ENCODE data around the gene MYLK3.

MYLK3 gene

GRCh38 chr16:46746821-46747776, 1.0 kb downstream of the MYLK3 start:
- no peak overlapping the region for H3K4me3 ChIP-seq (ENCODE audit: control insufficient read depth, low read depth, low read length)
- TF ChIP-seq, protein P1, sequence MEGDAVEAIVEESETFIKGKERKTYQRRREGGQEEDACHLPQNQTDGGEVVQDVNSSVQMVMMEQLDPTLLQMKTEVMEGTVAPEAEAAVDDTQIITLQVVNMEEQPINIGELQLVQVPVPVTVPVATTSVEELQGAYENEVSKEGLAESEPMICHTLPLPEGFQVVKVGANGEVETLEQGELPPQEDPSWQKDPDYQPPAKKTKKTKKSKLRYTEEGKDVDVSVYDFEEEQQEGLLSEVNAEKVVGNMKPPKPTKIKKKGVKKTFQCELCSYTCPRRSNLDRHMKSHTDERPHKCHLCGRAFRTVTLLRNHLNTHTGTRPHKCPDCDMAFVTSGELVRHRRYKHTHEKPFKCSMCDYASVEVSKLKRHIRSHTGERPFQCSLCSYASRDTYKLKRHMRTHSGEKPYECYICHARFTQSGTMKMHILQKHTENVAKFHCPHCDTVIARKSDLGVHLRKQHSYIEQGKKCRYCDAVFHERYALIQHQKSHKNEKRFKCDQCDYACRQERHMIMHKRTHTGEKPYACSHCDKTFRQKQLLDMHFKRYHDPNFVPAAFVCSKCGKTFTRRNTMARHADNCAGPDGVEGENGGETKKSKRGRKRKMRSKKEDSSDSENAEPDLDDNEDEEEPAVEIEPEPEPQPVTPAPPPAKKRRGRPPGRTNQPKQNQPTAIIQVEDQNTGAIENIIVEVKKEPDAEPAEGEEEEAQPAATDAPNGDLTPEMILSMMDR (IDR thresholded peaks at IDR 0.05; ENCODE audit: control insufficient read depth, insufficient read depth, low read depth, low read length, missing control alignments) = no peak
- no peak for DNase-seq (ENCODE audit: low read depth)

GRCh38 chr16:46745617-46746016, 2.5 kb downstream of the MYLK3 start:
- no peak overlapping the region for H3K4me3 ChIP-seq (ENCODE audit: control insufficient read depth, low read depth, low read length)
- TF ChIP-seq, protein P1 (IDR thresholded peaks at IDR 0.05; ENCODE audit: control insufficient read depth, insufficient read depth, low read depth, low read length, missing control alignments) = no peak
- no peak for DNase-seq (ENCODE audit: low read depth)

DNA sequence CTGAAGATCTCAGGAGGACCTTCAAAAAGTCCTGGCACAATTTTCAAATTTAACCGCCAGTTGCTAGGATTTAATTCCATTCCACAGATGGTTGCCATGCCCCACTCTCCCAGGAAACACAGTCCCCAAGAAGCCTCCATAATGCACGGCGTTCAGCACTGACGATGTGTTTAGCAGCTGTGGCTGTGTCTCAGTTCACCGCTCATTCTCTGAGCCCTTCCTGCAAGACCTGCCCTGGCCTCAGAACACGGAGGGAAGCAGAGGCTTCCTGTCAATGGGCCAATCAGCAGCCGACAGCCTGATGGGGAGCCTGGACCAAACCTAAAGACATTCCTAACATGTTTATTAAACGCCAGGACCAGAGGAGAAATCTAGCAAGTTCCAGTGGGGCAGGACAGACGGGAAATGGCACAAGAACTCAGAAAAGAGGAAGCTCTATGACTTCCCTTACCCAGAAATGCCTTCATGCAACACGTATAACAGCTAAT, 4.9 kb downstream of the MYLK3 start:
- no peak for DNase-seq (ENCODE audit: low read depth)

GRCh38 chr16:46739934-46740333, 8.2 kb downstream of the MYLK3 start:
- no peak for DNase-seq (ENCODE audit: low read depth)
- TF ChIP-seq, protein P1 (IDR thresholded peaks at IDR 0.05; ENCODE audit: control insufficient read depth, insufficient read depth, low read depth, low read length, missing control alignments) = no peak
- H3K4me3 ChIP-seq (ENCODE audit: control insufficient read depth, low read depth, low read length) = no peak overlapping the region

More for the DNA sequence above, 4.9 kb downstream of the MYLK3 start:
- no peak overlapping the region for H3K4me3 ChIP-seq (ENCODE audit: control insufficient read depth, low read depth, low read length)
- TF ChIP-seq, protein P1 (IDR thresholded peaks at IDR 0.05; ENCODE audit: control insufficient read depth, insufficient read depth, low read depth, low read length, missing control alignments) = no peak

DNA sequence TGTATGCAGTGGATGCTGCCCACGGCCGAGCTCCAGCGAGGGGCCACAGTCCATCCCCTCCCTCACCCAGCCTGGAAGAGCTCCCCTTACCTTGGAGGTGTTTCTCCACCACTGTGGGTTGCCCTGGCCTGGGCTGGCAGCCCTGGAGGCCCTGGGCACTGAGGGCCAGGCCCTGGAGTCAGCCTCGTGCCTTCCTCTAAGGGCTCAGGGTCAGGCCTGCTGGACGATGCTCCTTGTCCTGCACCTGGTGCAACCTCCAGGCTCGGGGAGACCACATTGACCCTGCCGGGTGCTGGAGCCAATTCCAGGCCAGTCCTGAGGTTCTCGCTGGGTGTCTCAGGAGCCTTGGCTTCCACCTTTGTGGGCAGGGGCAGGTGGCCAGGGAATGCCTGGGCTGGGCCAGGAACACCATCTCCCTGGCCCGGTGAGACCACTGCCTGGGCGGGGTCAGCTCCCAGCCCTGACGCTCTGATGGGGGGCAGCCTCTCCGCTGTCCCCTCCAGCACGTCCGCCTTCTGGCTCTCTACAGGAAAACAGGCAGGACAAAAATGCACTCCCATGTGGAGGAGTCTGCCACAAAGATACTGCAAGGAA, 10.4 kb downstream of the MYLK3 start:
- DNase-seq (ENCODE audit: low read depth) = no peak
- H3K4me3 ChIP-seq (ENCODE audit: control insufficient read depth, low read depth, low read length) = no peak overlapping the region
- TF ChIP-seq, protein P1 (IDR thresholded peaks at IDR 0.05; ENCODE audit: control insufficient read depth, insufficient read depth, low read depth, low read length, missing control alignments) = no peak

DNA sequence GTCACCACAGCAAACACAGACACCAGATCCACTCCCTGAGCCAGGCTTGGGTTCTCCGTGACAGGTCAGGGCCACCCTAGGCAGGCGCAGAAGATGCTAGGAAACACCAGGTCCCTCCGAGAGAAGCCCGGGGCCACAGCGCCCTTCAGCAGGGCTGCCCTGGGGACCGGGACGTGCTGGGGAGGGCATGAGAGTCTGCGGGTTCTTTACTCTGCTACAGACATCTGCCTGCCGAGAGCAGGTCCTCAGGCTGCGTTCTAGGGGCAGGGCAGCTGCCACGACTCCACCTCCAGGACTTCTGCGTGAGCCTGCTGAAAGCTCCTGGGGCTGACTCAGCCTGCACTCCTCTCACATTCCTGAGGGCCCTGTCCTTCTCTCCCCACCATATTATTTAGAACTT, 11.4 kb downstream of the MYLK3 start:
- TF ChIP-seq, protein P1 (IDR thresholded peaks at IDR 0.05; ENCODE audit: control insufficient read depth, insufficient read depth, low read depth, low read length, missing control alignments) = no peak
- no peak for DNase-seq (ENCODE audit: low read depth)
- no peak overlapping the region for H3K4me3 ChIP-seq (ENCODE audit: control insufficient read depth, low read depth, low read length)
